NCI-H460 (cell line): ENCODE results near the gene TRABD2B. TPM values are rescaled to one million over a fixed set of nuclear protein-coding genes. Genes with fewer than 3 reads are reported as not detected.

Source experiments
- DNase-seq: peaks from one replicate; pipeline ENCODE4 v3.0.0-alpha.2; 2016; ENCODE audit warnings: low read depth; ENCODE audit errors: extremely low read depth
- total RNA-seq: library from RNA; depleted of rRNA; stranded (reverse); fragments of >200 nt; shearing (Covaris generic); gene quantifications from 2 replicates; pipeline ENCODE4 v1.2.3, GENCODE V29; 2014

The TRABD2B gene
- total RNA-seq, 1 experiment from 2014 or later: 1.3 TPM

- DNase-seq: no peak
These were observed 231.9 kb downstream of the TRABD2B start for GRCh38 chr1:47765236-47765635.

GRCh38 chr1:47764461-47765046, 232.6 kb downstream of the TRABD2B start:
- DNase-seq: no peak

- DNase-seq: no peak
These were observed 233.5 kb downstream of the TRABD2B start for GRCh38 chr1:47763591-47764171.

- no peak for DNase-seq
These were observed 235.2 kb downstream of the TRABD2B start for GRCh38 chr1:47761974-47762373.

- DNase-seq: no peak
These were observed 235.8 kb downstream of the TRABD2B start for GRCh38 chr1:47761201-47761930.

GRCh38 chr1:47759936-47760629, 237.1 kb downstream of the TRABD2B start:
- no peak for DNase-seq

GRCh38 chr1:47759251-47759935, 237.8 kb downstream of the TRABD2B start:
- no peak for DNase-seq

GRCh38 chr1:47758341-47759250, 238.6 kb downstream of the TRABD2B start:
- DNase-seq: no peak

GRCh38 chr1:47757226-47757975, 239.8 kb downstream of the TRABD2B start:
- no peak for DNase-seq

- DNase-seq: no peak
These were observed 240.8 kb downstream of the TRABD2B start for GRCh38 chr1:47756411-47756810.

GRCh38 chr1:47756006-47756405, 241.2 kb downstream of the TRABD2B start:
- no peak for DNase-seq

- DNase-seq: no peak
These were observed 241.8 kb downstream of the TRABD2B start for GRCh38 chr1:47755101-47755990.

GRCh38 chr1:47754221-47754620, 243.0 kb downstream of the TRABD2B start:
- DNase-seq: no peak

GRCh38 chr1:47753808-47754207, 243.4 kb downstream of the TRABD2B start:
- DNase-seq: peak; percentile 14

- DNase-seq: no peak
These were observed 244.6 kb downstream of the TRABD2B start for GRCh38 chr1:47752559-47752958.

- DNase-seq: no peak
These were observed 245.2 kb downstream of the TRABD2B start for GRCh38 chr1:47751996-47752451.

GRCh38 chr1:47751193-47751592, 246.0 kb downstream of the TRABD2B start:
- no peak for DNase-seq
